Trophoblast cell (in vitro differentiated cells and primary cell): ENCODE results near the gene SPDYE9.
"Not testable (repeated sequence)": the region's sequence is repeated elsewhere in the genome, so short reads cannot be mapped to it uniquely, and the experiment has no call there.

Experiments
- DNase-seq, 2 donors: peaks; one replicate each; pipeline ENCODE4 v3.0.0-alpha.2; 2016
- H2AFZ ChIP-seq: 2 replicates; pipeline ENCODE4 v1.6.1; 2013; ENCODE audit warnings: low read length, moderate library complexity, mild to moderate bottlenecking; ENCODE audit not compliant: insufficient read depth, poor library complexity
- H2AK5ac ChIP-seq: 2 replicates; pipeline ENCODE4 v1.6.1; 2013; ENCODE audit warnings: mild to moderate bottlenecking, low read length
- H2BK120ac ChIP-seq: 2 replicates; pipeline ENCODE4 v1.6.1; 2013; ENCODE audit warnings: low read length, mild to moderate bottlenecking, moderate library complexity; ENCODE audit not compliant: insufficient read depth, poor library complexity
- H2BK12ac ChIP-seq: 2 replicates; pipeline ENCODE4 v1.6.1; 2013; ENCODE audit warnings: mild to moderate bottlenecking, low read length, moderate library complexity
- H2BK5ac ChIP-seq: 2 replicates; pipeline ENCODE4 v1.6.1; 2013; ENCODE audit warnings: low read length, low read depth, moderate library complexity, mild to moderate bottlenecking; ENCODE audit not compliant: poor library complexity
- H3K14ac ChIP-seq: 2 replicates; pipeline ENCODE4 v1.6.1; 2013; ENCODE audit warnings: mild to moderate bottlenecking, low read length
- H3K18ac ChIP-seq: 2 replicates; pipeline ENCODE4 v1.6.1; 2013; ENCODE audit warnings: mild to moderate bottlenecking, low read length
- H3K23ac ChIP-seq: 2 replicates; pipeline ENCODE4 v1.6.1; 2013; ENCODE audit warnings: low read length
- H3K27ac ChIP-seq: 2 replicates; pipeline ENCODE4 v1.5.1; 2013; ENCODE audit warnings: low read depth, mild to moderate bottlenecking, inconsistent platforms, low read length, moderate library complexity
- H3K27me3 ChIP-seq: 2 replicates; pipeline ENCODE4 v1.6.1; 2013; ENCODE audit warnings: inconsistent platforms, mild to moderate bottlenecking, low read length, moderate library complexity; ENCODE audit not compliant: insufficient read depth
- H3K36me3 ChIP-seq, 2 experiments: 1 replicate in 1 of 2; 2 replicates in 1 of 2; pipeline ENCODE4 v1.6.1; 2013; ENCODE audit warnings: low read length in 2 of 2, mild to moderate bottlenecking in 2 of 2, moderate library complexity in 1 of 2; ENCODE audit not compliant: insufficient read depth in 2 of 2, control insufficient read depth in 1 of 2
- H3K4ac ChIP-seq: 2 replicates; pipeline ENCODE4 v1.6.1; 2013; ENCODE audit warnings: low read depth, mild to moderate bottlenecking, low read length, moderate library complexity
- H3K4me1 ChIP-seq, 2 experiments: 1 replicate in 1 of 2; 2 replicates in 1 of 2; pipeline ENCODE4 v1.6.1; 2013; ENCODE audit warnings: low read length in 2 of 2, mild to moderate bottlenecking in 2 of 2, moderate library complexity in 1 of 2; ENCODE audit not compliant: insufficient read depth in 2 of 2, control insufficient read depth in 1 of 2
- H3K4me2 ChIP-seq: 2 replicates; pipeline ENCODE4 v1.6.1; 2013; ENCODE audit warnings: inconsistent platforms, mild to moderate bottlenecking, low read length, moderate library complexity
- H3K4me3 ChIP-seq: 2 replicates; pipeline ENCODE4 v1.5.1; 2013; ENCODE audit warnings: mild to moderate bottlenecking, low read depth, low read length, inconsistent platforms
- H3K79me1 ChIP-seq: one replicate; pipeline ENCODE4 v1.6.1; 2013; ENCODE audit warnings: low read length
- H3K79me2 ChIP-seq: 2 replicates; pipeline ENCODE4 v1.6.1; 2013; ENCODE audit warnings: low read length, mild to moderate bottlenecking; ENCODE audit not compliant: control insufficient read depth, insufficient read depth, poor library complexity
- H3K9ac ChIP-seq: 2 replicates; pipeline ENCODE4 v1.6.1; 2013; ENCODE audit warnings: mild to moderate bottlenecking, low read length
- H3K9me3 ChIP-seq: 2 replicates; pipeline ENCODE4 v1.6.1; 2013; ENCODE audit warnings: low read depth, mild to moderate bottlenecking, control low read depth, inconsistent platforms, low read length; ENCODE audit not compliant: insufficient read depth
- H4K12ac ChIP-seq: 2 replicates; pipeline ENCODE4 v1.6.1; 2013; ENCODE audit warnings: low read depth, mild to moderate bottlenecking, low read length, moderate library complexity
- H4K8ac ChIP-seq: 2 replicates; pipeline ENCODE4 v1.6.1; 2013; ENCODE audit warnings: low read depth, mild to moderate bottlenecking, low read length, moderate library complexity
- H4K91ac ChIP-seq: one replicate; pipeline ENCODE4 v1.6.1; 2013; ENCODE audit warnings: low read depth, mild to moderate bottlenecking, low read length, moderate library complexity
- WGBS: extraction: QIAGEN DNeasy Blood & Tissue Kit; methylation state at CpG from one replicate; pipeline ENCODE4 v1.1.7; 2013; ENCODE audit warnings: missing lambda C conversion rate; ENCODE audit not compliant: insufficient read length, insufficient coverage; ENCODE audit errors: extremely low coverage; 5-methylcytosine and 5-hydroxymethylcytosine counted together

SPDYE9 gene

DNA sequence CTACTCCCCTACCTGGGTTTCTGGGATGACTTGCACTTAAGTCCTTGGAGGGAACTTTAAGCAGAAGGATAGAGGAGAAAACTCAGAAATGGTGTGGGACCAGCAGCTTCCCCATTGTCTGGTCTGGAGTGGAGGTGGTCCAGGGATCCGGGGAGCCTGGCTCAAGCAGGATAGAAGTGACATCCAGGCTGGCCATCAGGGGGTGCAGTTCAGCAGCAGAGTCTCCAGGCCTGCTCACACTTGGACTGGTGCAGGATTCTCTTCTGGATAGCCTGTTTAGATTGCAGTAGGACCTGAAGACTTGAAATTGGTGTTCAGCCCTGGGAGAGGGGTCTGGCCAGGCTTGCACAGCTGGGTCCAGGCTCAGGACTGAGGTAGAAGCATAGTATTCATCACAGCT lies 38.3 kb upstream of the SPDYE9 start:
- not testable (repeated sequence) for H3K23ac ChIP-seq, H4K12ac ChIP-seq, H2BK12ac ChIP-seq, H2BK5ac ChIP-seq, H3K14ac ChIP-seq, H3K4me2 ChIP-seq, H4K91ac ChIP-seq, H3K9me3 ChIP-seq, H3K4me1 ChIP-seq, H3K36me3 ChIP-seq, H3K4me3 ChIP-seq, H2AFZ ChIP-seq, H2AK5ac ChIP-seq, H3K79me2 ChIP-seq, H3K4ac ChIP-seq, H3K18ac ChIP-seq, H3K27ac ChIP-seq, DNase-seq, H4K8ac ChIP-seq, H3K9ac ChIP-seq, H2BK120ac ChIP-seq, H3K79me1 ChIP-seq, H3K27me3 ChIP-seq
- no CpG with 5 or more reads among the region's 1 CpG for WGBS

DNA sequence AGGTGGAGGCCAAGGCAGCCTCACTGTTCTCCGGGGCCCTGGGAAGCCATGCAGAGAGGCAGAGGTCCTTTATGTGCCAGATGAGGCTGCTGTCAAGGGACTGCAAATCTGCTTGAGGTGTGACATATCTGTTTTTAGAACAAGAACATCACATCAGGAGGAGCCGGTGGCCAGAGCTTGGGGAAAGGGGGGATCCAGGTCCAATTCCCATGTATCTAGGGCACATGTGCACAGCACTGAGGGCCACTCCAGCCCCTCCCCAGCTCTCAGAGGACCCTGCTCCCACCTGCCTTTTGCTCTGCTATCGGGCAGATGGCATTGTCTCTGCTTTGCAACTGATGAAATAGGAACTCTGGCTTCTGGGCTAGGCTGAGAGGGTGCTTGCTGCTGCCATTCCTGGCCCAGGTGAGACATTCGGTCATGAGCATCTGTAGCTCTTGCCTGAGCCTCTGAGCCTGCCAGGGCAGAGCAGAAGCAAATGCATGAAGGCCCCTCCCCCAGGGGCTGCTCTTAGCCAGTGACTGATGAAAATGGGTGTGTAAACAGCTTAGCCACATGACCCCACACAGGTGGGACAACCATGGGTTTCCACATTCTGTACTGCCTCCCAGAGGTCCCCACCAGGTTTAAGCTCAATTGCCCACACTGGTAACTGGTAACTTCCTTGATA lies 37.1 kb upstream of the SPDYE9 start:
- H3K4me2 ChIP-seq, H2AFZ ChIP-seq, H3K4me1 ChIP-seq, H3K4ac ChIP-seq, H2BK12ac ChIP-seq, H4K91ac ChIP-seq, H3K27me3 ChIP-seq, H3K79me1 ChIP-seq, H4K12ac ChIP-seq, H3K4me3 ChIP-seq, H3K79me2 ChIP-seq, H3K23ac ChIP-seq, H2AK5ac ChIP-seq, H3K9ac ChIP-seq, H2BK5ac ChIP-seq, H3K18ac ChIP-seq, H3K9me3 ChIP-seq, H2BK120ac ChIP-seq, H4K8ac ChIP-seq, H3K36me3 ChIP-seq, H3K14ac ChIP-seq, H3K27ac ChIP-seq, DNase-seq: not testable (repeated sequence)
- no CpG with 5 or more reads among the region's 4 CpGs for WGBS

DNA sequence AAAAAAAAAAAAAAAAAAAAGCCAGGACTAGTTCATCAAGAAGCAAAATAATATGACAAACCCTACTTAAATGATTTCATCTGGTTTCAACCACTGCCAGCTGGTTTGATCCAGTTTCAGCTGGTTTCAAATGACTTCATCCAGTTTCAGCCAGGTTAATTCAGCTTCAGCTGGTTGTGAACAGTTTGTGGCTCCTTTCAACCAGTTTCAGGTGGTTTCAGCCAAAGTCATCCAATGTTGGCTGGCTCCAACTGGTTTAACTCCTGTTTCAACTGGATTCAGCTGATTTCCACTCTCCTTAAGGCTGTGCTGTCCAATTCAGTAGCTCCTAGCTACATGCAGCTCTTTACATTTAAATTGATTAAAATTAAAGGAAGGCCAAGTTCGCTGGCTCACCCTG lies 32.3 kb upstream of the SPDYE9 start:
- not testable (repeated sequence) for H3K23ac ChIP-seq, H3K9me3 ChIP-seq, H3K14ac ChIP-seq, H3K36me3 ChIP-seq, H4K12ac ChIP-seq, H2BK5ac ChIP-seq, H3K18ac ChIP-seq, H3K79me2 ChIP-seq, H2BK120ac ChIP-seq, DNase-seq, H3K79me1 ChIP-seq, H3K9ac ChIP-seq, H3K4me3 ChIP-seq, H4K91ac ChIP-seq, H2AK5ac ChIP-seq, H2AFZ ChIP-seq, H3K4me2 ChIP-seq, H2BK12ac ChIP-seq, H3K4ac ChIP-seq, H3K27me3 ChIP-seq, H4K8ac ChIP-seq, H3K27ac ChIP-seq, H3K4me1 ChIP-seq
- no CpG with 5 or more reads among the region's 1 CpG for WGBS

DNA sequence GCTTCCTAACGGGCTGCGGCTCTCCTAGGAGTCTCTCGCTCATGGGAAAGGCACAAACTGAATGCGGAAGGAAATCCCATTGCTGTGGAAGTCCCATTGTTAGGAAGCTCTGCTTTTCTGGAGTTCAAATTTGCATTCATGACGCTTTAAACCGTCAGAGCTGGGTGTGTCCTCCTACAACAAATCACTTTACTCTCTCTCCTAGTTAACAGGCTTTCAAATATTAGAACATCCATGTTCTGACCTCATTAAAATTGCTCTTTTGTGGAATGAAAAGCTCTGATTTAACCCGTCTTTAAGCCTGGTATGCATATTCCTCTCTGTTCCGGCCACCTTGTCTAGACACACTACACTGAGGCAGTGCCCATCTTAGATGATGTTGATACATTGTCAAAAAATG lies 28.0 kb downstream of the SPDYE9 start, which contains the start of gene SPDYE11:
Gene SPDYE11, minus strand, starts transcription at position 101 of the 400 bp plus-strand sequence. CDS start 1,800 bp downstream, outside the sequence.
- H3K4me2 ChIP-seq, H3K4me3 ChIP-seq, H3K9me3 ChIP-seq, DNase-seq, H4K8ac ChIP-seq, H2BK12ac ChIP-seq, H3K23ac ChIP-seq, H3K27me3 ChIP-seq, H2AK5ac ChIP-seq, H4K12ac ChIP-seq, H4K91ac ChIP-seq, H3K18ac ChIP-seq, H3K4me1 ChIP-seq, H2BK120ac ChIP-seq, H3K36me3 ChIP-seq, H3K79me1 ChIP-seq, H2AFZ ChIP-seq, H3K4ac ChIP-seq, H3K14ac ChIP-seq, H3K79me2 ChIP-seq, H2BK5ac ChIP-seq, H3K9ac ChIP-seq, H3K27ac ChIP-seq: not testable (repeated sequence)
- WGBS, result no CpG with 5 or more reads among the region's 8 CpGs
